ENCODE data around the gene ARHGAP26.

GRCh38 chr5:143207058-143207457 lies 436.9 kb downstream of the ARHGAP26 start:
- TF ChIP-seq, protein P1, sequence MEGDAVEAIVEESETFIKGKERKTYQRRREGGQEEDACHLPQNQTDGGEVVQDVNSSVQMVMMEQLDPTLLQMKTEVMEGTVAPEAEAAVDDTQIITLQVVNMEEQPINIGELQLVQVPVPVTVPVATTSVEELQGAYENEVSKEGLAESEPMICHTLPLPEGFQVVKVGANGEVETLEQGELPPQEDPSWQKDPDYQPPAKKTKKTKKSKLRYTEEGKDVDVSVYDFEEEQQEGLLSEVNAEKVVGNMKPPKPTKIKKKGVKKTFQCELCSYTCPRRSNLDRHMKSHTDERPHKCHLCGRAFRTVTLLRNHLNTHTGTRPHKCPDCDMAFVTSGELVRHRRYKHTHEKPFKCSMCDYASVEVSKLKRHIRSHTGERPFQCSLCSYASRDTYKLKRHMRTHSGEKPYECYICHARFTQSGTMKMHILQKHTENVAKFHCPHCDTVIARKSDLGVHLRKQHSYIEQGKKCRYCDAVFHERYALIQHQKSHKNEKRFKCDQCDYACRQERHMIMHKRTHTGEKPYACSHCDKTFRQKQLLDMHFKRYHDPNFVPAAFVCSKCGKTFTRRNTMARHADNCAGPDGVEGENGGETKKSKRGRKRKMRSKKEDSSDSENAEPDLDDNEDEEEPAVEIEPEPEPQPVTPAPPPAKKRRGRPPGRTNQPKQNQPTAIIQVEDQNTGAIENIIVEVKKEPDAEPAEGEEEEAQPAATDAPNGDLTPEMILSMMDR (IDR thresholded peaks at IDR 0.05; ENCODE audit: low read depth, low read length, poor library complexity, severe bottlenecking) = no peak
- no peak for TF ChIP-seq EZH2phosphoT487 (IDR thresholded peaks at IDR 0.05; ENCODE audit: borderline replicate concordance, low read length)

Measured in DOHH2 (cell line).